ENCODE measurements around the gene IL26. TPM values are rescaled to one million over a fixed set of nuclear protein-coding genes. Genes with fewer than 3 reads are reported as not detected.
A peak's percentile ranks its signal among the peaks of the same experiment; 100 is the strongest.

Gene IL26
- polyA plus RNA-seq, 1 donor from 2014 or later: not detected

DNA sequence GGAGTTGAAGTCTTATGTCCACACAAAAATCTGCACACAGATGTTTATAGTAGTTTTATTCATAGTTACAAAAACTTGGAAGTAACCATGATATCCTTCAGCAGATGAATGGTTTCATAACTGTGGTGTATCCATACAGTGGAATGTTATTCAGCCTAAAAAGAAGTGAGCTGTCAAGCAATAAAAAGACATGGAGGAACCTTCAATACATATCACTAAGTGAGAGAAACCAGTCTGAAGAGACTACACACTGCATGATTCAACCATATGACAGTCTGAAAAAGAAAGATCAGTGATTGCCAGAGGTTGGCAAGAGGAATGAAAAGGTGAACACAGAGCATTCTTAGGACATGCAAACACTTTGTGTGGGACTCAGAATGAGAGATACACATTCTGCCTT is 47.4 kb downstream of the IL26 start:
- no peak overlapping the region for H3K9ac ChIP-seq (ENCODE audit: low read length)
- H3K4me3 ChIP-seq (ENCODE audit: low read length): no peak overlapping the region
- H3K79me2 ChIP-seq (replicated peaks; ENCODE audit: insufficient read depth, low read length): no peaks in the 10 kb centered on the region
- H4K20me1 ChIP-seq (ENCODE audit: insufficient read depth): no peaks in the 10 kb centered on the region
- no peaks in the 10 kb centered on the region for H3K9me2 ChIP-seq (ENCODE audit: insufficient read depth, low read length)
- H3K9me3 ChIP-seq (ENCODE audit: low read length): no peaks in the 10 kb centered on the region
- TF ChIP-seq SMC3 (conservative IDR thresholded peaks at IDR 0.05; ENCODE audit: poor library complexity) (no peak), RAD21 (conservative IDR thresholded peaks at IDR 0.05) (no peak), EP300 (conservative IDR thresholded peaks at IDR 0.05; ENCODE audit: poor library complexity, severe bottlenecking) (no peak), MXI1 (conservative IDR thresholded peaks at IDR 0.05; ENCODE audit: poor library complexity, severe bottlenecking) (no peak), POLR2AphosphoS5 (IDR thresholded peaks at IDR 0.05) (no peak), TAF1 (IDR thresholded peaks at IDR 0.05; ENCODE audit: low read depth) (no peak), EZH2 (IDR thresholded peaks at IDR 0.05; ENCODE audit: borderline replicate concordance, insufficient read depth, low read length, poor library complexity, severe bottlenecking) (no peak)
- TF ChIP-seq, protein P1, sequence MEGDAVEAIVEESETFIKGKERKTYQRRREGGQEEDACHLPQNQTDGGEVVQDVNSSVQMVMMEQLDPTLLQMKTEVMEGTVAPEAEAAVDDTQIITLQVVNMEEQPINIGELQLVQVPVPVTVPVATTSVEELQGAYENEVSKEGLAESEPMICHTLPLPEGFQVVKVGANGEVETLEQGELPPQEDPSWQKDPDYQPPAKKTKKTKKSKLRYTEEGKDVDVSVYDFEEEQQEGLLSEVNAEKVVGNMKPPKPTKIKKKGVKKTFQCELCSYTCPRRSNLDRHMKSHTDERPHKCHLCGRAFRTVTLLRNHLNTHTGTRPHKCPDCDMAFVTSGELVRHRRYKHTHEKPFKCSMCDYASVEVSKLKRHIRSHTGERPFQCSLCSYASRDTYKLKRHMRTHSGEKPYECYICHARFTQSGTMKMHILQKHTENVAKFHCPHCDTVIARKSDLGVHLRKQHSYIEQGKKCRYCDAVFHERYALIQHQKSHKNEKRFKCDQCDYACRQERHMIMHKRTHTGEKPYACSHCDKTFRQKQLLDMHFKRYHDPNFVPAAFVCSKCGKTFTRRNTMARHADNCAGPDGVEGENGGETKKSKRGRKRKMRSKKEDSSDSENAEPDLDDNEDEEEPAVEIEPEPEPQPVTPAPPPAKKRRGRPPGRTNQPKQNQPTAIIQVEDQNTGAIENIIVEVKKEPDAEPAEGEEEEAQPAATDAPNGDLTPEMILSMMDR (IDR thresholded peaks at IDR 0.05; ENCODE audit: poor library complexity, severe bottlenecking): no peak
- TF ChIP-seq, protein P2, sequence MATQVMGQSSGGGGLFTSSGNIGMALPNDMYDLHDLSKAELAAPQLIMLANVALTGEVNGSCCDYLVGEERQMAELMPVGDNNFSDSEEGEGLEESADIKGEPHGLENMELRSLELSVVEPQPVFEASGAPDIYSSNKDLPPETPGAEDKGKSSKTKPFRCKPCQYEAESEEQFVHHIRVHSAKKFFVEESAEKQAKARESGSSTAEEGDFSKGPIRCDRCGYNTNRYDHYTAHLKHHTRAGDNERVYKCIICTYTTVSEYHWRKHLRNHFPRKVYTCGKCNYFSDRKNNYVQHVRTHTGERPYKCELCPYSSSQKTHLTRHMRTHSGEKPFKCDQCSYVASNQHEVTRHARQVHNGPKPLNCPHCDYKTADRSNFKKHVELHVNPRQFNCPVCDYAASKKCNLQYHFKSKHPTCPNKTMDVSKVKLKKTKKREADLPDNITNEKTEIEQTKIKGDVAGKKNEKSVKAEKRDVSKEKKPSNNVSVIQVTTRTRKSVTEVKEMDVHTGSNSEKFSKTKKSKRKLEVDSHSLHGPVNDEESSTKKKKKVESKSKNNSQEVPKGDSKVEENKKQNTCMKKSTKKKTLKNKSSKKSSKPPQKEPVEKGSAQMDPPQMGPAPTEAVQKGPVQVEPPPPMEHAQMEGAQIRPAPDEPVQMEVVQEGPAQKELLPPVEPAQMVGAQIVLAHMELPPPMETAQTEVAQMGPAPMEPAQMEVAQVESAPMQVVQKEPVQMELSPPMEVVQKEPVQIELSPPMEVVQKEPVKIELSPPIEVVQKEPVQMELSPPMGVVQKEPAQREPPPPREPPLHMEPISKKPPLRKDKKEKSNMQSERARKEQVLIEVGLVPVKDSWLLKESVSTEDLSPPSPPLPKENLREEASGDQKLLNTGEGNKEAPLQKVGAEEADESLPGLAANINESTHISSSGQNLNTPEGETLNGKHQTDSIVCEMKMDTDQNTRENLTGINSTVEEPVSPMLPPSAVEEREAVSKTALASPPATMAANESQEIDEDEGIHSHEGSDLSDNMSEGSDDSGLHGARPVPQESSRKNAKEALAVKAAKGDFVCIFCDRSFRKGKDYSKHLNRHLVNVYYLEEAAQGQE (IDR thresholded peaks at IDR 0.05; ENCODE audit: borderline replicate concordance): no peak
- no peak overlapping the region for H3K27ac ChIP-seq (ENCODE audit: low read length)
- H3K27me3 ChIP-seq (ENCODE audit: insufficient read depth, low read depth, low read length): no peaks in the 10 kb centered on the region
- no peaks in the 10 kb centered on the region for H3F3A ChIP-seq (ENCODE audit: insufficient read depth, low read length, poor library complexity, severe bottlenecking)
- no peak overlapping the region for H2AFZ ChIP-seq (ENCODE audit: low read depth, low read length)
- H3K4me2 ChIP-seq (ENCODE audit: low read length): no peak overlapping the region
- no peaks in the 10 kb centered on the region for H3K36me3 ChIP-seq (ENCODE audit: insufficient read depth, low read length)

DNA sequence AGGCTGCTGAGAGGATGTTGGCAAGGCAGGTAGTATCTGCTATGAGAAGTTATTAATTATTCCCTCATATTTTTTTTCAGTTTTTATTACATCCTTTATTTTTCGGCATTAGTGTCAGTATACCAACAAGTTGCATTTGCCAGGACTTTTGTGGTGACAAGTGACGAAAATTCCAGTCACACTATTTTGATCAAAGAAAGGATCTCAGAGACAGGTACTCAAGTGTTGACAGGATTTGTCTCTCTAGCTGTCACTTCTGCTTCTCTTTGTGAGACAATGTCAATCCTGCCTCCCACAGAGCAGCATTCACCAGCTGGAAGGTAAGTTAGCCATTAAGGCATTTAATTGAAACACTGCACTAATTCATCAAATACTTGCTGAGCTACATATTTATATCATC is 48.0 kb downstream of the IL26 start:
- H3K9me2 ChIP-seq (ENCODE audit: insufficient read depth, low read length): no peaks in the 10 kb centered on the region
- H2AFZ ChIP-seq (ENCODE audit: low read depth, low read length): no peak overlapping the region
- H3K36me3 ChIP-seq (ENCODE audit: insufficient read depth, low read length): no peaks in the 10 kb centered on the region
- no peaks in the 10 kb centered on the region for H3F3A ChIP-seq (ENCODE audit: insufficient read depth, low read length, poor library complexity, severe bottlenecking)
- no peaks in the 10 kb centered on the region for H3K79me2 ChIP-seq (replicated peaks; ENCODE audit: insufficient read depth, low read length)
- TF ChIP-seq POLR2AphosphoS5 (IDR thresholded peaks at IDR 0.05) (peak; percentile 99), EZH2 (IDR thresholded peaks at IDR 0.05; ENCODE audit: borderline replicate concordance, insufficient read depth, low read length, poor library complexity, severe bottlenecking) (no peak), EP300 (conservative IDR thresholded peaks at IDR 0.05; ENCODE audit: poor library complexity, severe bottlenecking) (peak; percentile 100)
- no peak overlapping the region for H3K27ac ChIP-seq (ENCODE audit: low read length)
- H4K20me1 ChIP-seq (ENCODE audit: insufficient read depth): no peaks in the 10 kb centered on the region
- H3K9me3 ChIP-seq (ENCODE audit: low read length): no peaks in the 10 kb centered on the region
- H3K27me3 ChIP-seq (ENCODE audit: insufficient read depth, low read depth, low read length): no peaks in the 10 kb centered on the region
- no peak overlapping the region for H3K9ac ChIP-seq (ENCODE audit: low read length)
- H3K4me3 ChIP-seq (ENCODE audit: low read length): no peak overlapping the region
- H3K4me2 ChIP-seq (ENCODE audit: low read length): no peak overlapping the region

All from neural cell (in vitro differentiated cells).